BE2C (cell line): Measurements from ENCODE around the gene BMS1.
A peak's percentile ranks its signal among the peaks of the same experiment; 100 is the strongest.
"Not testable (repeated sequence)": the region's sequence is repeated elsewhere in the genome, so short reads cannot be mapped to it uniquely, and the experiment has no call there.

Experiments used
- DNase-seq: peaks from one replicate; pipeline ENCODE4 v3.0.0-alpha.2; 2020
- H3K27me3 ChIP-seq: fragments of 250-450 bp; sonication (Bioruptor Pico); 2 replicates; pipeline ENCODE4 v1.5.1; 2020; ENCODE audit warnings: mild to moderate bottlenecking
- H3K36me3 ChIP-seq: fragments of 250-450 bp; sonication (Bioruptor Pico); 2 replicates; pipeline ENCODE4 v1.5.1; 2020; ENCODE audit warnings: mild to moderate bottlenecking
- H3K4me1 ChIP-seq: fragments of 250-450 bp; sonication (Bioruptor Pico); 2 replicates; pipeline ENCODE4 v1.5.1; 2020
- H3K4me3 ChIP-seq: 2 replicates; pipeline ENCODE4 v1.5.1; 2011; ENCODE audit warnings: low read depth, low read length
- H3K9me3 ChIP-seq: fragments of 250-450 bp; sonication (Bioruptor Pico); 2 replicates; pipeline ENCODE4 v1.5.1; 2020
- CTCF ChIP-seq: IDR thresholded peaks from 2 replicates; pipeline ENCODE4 v1.5.1; 2012; ENCODE audit warnings: mild to moderate bottlenecking, low read depth, low read length

BMS1 gene

GRCh38 chr10:42827201-42827600, 44.6 kb downstream of the BMS1 start:
- Histone ChIP-seq H3K27me3 (no peaks in the 10 kb centered on the region), H3K36me3 (peaks cover 12% of the 10 kb centered on the region), H3K4me3 (no peak overlapping the region), H3K4me1 (no peaks in the 10 kb centered on the region), H3K9me3 (no peaks in the 10 kb centered on the region)
- DNase-seq = peak; percentile 37
- TF ChIP-seq CTCF = peak; percentile 52

GRCh38 chr10:42828391-42828790, 45.8 kb downstream of the BMS1 start:
- H3K36me3 ChIP-seq, DNase-seq, H3K4me3 ChIP-seq, H3K4me1 ChIP-seq, H3K9me3 ChIP-seq, H3K27me3 ChIP-seq: not testable (repeated sequence)

GRCh38 chr10:42830237-42830636, 47.6 kb downstream of the BMS1 start:
- H3K27me3 ChIP-seq = no peaks in the 10 kb centered on the region
- no peaks in the 10 kb centered on the region for H3K9me3 ChIP-seq
- no peak for TF ChIP-seq CTCF
- no peaks in the 10 kb centered on the region for H3K4me1 ChIP-seq
- H3K36me3 ChIP-seq = peaks cover 9% of the 10 kb centered on the region
- H3K4me3 ChIP-seq = no peak overlapping the region
- DNase-seq = no peak

- TF ChIP-seq CTCF = no peak
- DNase-seq = no peak
- Histone ChIP-seq H3K4me1 (no peaks in the 10 kb centered on the region), H3K4me3 (no peak overlapping the region), H3K27me3 (no peaks in the 10 kb centered on the region), H3K36me3 (no peaks in the 10 kb centered on the region), H3K9me3 (no peaks in the 10 kb centered on the region)
Observed at GRCh38 chr10:42836096-42836495, 53.5 kb downstream of the BMS1 start.

GRCh38 chr10:42836771-42837468, 54.3 kb downstream of the BMS1 start:
- Histone ChIP-seq H3K9me3 (no peaks in the 10 kb centered on the region), H3K27me3 (no peaks in the 10 kb centered on the region), H3K4me3 (peak overlapping the region; percentile 31), H3K4me1 (no peaks in the 10 kb centered on the region), H3K36me3 (no peaks in the 10 kb centered on the region)
- no peak for DNase-seq
- TF ChIP-seq CTCF = no peak

GRCh38 chr10:42844810-42845209, 62.2 kb downstream of the BMS1 start:
- not testable (repeated sequence) for H3K4me3 ChIP-seq, H3K9me3 ChIP-seq, DNase-seq, H3K27me3 ChIP-seq, H3K4me1 ChIP-seq, H3K36me3 ChIP-seq

- H3K4me3 ChIP-seq, DNase-seq, H3K27me3 ChIP-seq, H3K36me3 ChIP-seq, H3K9me3 ChIP-seq, H3K4me1 ChIP-seq: not testable (repeated sequence)
Observed at GRCh38 chr10:42847261-42847660, 64.7 kb downstream of the BMS1 start.

- no peaks in the 10 kb centered on the region for H3K9me3 ChIP-seq
Observed at GRCh38 chr10:42850931-42851330, 68.3 kb downstream of the BMS1 start.

More at GRCh38 chr10:42850931-42851330, 68.3 kb downstream of the BMS1 start:
- no peak for TF ChIP-seq CTCF
- no peaks in the 10 kb centered on the region for H3K27me3 ChIP-seq
- DNase-seq = no peak
- no peaks in the 10 kb centered on the region for H3K4me1 ChIP-seq
- no peak overlapping the region for H3K4me3 ChIP-seq
- no peaks in the 10 kb centered on the region for H3K36me3 ChIP-seq
